ENCODE data around the gene VPS13D.
"Not testable (repeated sequence)": the region's sequence is repeated elsewhere in the genome, so short reads cannot be mapped to it uniquely, and the experiment has no call there.

Gene VPS13D

GRCh38 chr1:12201352-12202189, 28.3 kb upstream of the VPS13D start:
- peak; percentile 21 for DNase-seq (ENCODE audit: low read depth)

- no peak for DNase-seq (ENCODE audit: low read depth)
Observed at GRCh38 chr1:12202190-12202497, 27.7 kb upstream of the VPS13D start.

DNA sequence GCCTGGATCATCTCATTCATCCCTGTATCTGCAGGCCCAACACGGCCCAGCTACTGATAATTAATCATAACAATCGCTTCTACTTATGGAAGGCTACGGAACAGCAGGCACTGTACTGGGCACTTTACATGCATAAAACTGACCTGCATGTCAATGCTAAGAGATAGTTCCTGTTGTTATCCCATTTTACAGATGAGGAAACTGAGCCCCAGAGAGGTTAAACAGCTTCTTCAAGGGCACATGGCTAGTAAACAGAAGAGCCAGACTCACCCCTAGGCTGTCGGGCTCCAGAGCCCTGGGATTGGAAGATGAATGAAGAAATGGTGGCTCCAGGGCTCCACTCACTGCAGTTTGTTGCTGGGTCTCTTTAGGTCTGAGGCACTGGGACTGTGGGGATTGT, 27.3 kb upstream of the VPS13D start:
- no peak for DNase-seq (ENCODE audit: low read depth)

DNA sequence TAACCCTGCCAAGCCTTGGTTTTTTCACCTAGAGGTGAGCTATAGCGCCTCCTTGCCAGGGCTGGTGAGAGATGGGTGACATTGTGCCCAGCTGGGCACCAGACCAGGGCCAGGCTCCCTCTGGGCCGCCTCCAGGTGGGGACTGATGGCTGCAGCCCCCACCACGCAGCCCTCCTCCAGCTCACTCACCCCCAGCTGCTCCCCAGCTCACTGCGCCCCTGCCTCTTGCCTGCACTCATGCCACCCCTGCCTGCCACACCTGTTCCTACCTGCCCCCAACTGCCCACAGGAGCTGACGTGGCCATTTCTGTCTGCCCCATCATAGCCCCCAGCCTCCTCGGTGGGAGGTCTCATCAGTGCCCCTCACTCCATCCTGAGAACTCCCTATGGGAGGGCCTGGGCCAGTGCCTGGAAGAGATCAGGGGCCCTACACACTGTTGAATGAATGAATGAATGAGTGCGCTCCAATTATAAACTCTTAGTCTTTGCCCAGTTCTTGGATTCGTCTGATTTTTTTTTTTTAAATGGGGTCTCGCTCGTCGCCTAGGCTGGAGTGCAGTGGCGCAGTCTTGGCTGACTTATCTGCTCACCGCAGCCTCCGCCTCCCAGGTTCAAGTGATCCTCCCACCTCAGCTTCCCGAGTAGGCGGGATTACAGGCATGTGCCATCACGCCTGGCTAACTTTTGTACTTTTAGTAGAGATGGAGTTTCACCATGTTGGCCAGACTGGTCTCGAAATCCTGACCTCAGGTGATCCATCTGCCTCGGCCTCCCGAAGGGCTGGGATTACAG, 26.4 kb upstream of the VPS13D start:
- no peak for DNase-seq (ENCODE audit: low read depth)

GRCh38 chr1:12204140-12204539, 25.7 kb upstream of the VPS13D start:
- DNase-seq (ENCODE audit: low read depth) = peak; percentile 47

- no peak for DNase-seq (ENCODE audit: low read depth)
Observed at GRCh38 chr1:12204754-12205658, 24.8 kb upstream of the VPS13D start.

DNA sequence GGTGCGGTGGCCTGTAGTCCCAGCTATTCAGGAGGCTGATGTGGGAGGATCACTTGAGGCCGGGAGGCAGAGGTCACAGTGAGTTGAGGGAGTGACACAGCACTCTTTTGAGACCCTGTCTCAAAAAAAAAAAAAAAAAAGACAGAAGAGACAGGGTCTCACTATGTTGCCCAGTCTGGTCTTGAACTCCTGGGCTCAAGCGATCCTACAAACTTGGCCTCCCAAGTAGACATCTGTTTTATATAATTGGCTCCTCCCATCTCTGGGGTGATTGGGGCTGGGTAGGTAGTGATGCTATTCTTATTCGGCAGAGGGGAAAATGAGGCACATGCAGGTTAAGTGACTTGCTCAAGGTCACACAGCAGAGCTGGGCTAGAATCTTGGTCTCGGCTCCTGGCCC, 23.6 kb upstream of the VPS13D start:
- DNase-seq (ENCODE audit: low read depth) = no peak

- DNase-seq (ENCODE audit: low read depth) = no peak
Observed at GRCh38 chr1:12206792-12207424, 22.9 kb upstream of the VPS13D start.

DNA sequence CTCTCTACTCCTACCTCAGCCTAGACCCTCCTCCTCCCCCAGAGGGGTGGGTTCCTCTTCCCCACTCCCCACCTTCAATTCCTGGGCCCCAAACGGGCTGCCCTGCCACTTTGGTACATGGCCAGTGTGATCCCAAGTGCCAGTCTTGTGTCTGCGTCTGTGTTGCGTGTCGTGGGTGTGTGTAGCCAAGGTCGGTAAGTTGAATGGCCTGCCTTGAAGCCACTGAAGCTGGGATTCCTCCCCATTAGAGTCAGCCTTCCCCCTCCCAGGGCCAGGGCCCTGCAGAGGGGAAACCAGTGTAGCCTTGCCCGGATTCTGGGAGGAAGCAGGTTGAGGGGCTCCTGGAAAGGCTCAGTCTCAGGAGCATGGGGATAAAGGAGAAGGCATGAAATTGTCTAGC, 21.6 kb upstream of the VPS13D start:
- DNase-seq (ENCODE audit: low read depth) = no peak

DNA sequence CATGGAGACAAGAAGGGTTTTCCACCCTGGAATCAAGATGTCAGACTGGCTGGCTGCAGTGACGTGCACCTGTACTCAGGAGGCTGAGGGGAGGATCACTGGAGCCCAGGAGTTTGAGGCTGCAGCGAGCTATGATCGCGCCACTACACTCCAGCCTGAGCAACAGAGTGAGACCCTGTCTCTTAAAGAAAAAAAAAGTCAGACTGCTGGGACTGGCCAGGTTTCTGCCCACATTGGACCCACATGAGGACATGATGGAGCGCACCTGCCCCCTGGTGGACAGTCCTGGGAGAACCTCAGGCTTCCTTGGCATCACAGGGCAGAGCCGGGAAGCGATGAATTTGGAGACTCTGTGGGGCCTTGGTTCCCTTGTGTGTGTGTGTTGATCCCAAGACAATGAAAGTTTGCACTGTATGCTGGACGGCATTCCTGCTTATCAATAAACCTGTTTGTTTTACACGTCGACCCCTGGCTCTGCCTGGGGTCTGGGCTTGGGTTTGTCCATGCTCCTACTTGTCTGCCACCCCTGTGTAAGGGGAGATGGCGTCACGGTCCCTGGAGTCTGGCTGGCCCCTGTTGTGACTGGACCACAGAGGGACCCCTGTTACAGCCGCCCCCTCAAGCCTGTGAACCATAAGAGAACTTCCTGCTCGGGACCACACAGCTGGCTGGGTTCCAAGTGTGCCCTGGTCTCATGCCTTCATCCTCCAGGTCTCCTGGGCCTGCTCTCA, 20.9 kb upstream of the VPS13D start:
- DNase-seq (ENCODE audit: low read depth) = peak; percentile 82

DNA sequence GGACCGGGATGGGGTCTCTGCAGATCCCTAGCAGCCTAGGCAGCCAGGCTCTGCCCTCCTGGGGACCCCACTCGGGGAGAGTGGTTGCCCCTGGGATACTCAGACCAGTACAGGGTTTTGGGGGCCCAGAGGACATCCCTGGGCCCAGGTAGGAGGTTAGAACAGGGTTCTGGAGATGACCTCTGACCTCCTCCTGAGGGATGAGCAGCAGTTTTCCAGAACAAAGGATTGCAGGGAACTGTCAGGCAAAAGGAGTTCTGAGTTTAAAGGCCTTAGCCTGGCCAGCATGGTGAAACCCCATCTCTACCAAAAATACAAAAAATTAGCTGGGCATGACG, 20.4 kb upstream of the VPS13D start:
- DNase-seq (ENCODE audit: low read depth) = no peak

DNA sequence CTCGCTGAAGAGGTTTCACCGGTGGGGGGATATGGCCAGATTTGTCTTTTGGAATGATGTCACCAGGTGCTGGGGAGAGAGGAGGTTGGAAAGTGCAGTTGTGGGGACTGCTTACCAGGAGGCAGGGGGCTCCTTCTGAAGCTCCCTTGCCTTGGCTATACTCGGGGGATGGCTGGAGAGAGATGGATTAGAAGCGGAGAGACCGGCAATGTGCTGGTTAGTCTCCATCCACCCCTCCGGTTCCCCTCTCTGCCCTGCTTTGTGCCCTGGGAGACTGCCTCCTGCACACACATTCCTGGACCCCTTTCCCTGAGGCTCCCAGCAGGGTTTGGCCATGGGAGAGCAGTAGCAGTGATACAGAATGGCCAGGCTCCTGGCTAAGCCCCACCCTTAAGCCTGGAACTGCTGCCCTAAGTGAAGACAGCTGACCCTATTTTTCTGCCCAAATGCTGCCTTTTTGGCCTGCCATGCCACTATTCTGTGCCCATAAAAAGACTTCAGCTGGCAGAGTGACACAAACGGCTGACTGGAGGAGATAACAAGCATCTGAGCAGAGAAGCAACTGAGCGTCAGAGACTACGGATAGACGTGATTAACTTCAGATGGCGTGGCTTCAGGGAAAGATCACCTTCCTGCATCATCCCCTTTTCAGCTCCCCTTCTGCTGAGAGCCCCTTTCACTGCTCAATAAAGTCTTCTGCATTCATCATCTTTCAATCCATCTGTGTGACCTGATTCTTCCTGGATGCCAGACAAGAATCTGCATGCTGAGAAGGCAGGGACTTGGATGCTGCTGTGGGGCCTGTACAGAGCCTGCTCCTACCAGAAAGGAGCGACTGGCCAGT, 14.5 kb upstream of the VPS13D start:
- no peak for DNase-seq (ENCODE audit: low read depth)

GRCh38 chr1:12219800-12220199, 10.0 kb upstream of the VPS13D start:
- no peak for DNase-seq (ENCODE audit: low read depth)

DNA sequence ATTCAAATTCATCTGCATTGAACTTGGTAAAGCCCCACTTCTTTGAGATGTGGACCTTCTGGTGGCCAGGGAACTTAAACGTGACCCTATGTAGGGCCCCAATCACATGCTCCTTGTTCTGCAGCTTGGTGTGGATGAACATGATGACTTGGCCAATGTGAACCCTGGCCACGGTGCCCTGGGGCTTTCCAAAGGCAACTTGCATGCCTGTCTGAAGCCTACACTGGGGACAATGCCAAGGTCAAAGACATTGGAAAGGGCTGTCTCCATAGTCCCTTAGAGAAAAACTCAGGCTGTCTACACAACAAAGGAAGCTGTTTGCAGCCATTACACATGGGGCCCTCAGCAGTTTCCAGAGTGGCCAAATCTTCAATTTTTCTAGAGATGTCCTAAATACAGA, 8.9 kb upstream of the VPS13D start:
- DNase-seq (ENCODE audit: low read depth) = no peak

GRCh38 chr1:12222700-12223099, 7.1 kb upstream of the VPS13D start:
- not testable (repeated sequence) for DNase-seq (ENCODE audit: low read depth)

DNA sequence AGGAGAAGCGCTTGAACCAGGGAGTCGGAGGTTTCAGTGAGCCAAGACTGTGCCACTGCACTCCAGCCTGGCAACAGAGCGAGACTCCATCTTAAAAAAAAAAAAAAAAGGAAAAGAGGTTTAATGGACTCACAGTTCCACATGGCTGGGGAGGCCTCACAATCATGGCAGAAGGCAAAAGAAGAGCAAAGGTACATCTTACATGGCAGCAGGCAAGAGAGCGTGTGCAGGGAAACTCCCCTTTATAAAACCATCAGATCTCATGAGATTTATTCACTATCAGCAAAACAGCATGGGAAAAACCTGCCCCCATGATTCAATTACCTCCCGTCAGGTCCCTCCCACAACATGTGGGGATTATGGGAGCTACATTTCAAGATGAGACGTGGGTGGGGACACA, 5.7 kb upstream of the VPS13D start:
- not testable (repeated sequence) for DNase-seq (ENCODE audit: low read depth)

- DNase-seq (ENCODE audit: low read depth) = no peak
Observed at GRCh38 chr1:12228979-12229378, 851 bp upstream of the VPS13D start.

DNA sequence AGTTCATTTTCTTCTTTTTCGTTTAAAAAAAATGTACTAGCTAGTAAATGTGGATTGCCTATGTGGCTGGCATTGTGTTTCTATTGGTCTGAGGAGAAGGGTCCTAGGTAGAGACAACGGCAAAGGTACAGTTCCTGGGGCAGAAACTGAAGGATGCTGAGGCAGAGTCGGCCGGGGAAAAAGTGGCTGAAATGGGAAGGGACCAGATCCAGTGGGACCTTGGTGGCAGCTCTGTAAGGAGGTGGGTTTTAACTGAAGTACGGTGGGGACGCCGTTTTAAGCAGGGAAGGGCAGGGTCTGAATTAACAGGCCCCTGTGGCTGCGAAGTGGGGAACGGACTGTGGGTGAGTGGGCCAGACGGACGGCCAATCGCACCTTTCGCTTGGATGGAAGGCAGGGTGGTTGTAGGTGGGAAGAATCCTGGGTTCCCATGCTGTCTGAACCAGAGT, 420 bp upstream of the VPS13D start:
- DNase-seq (ENCODE audit: low read depth) = no peak

GRCh38 chr1:12230549-12231275, 882 bp downstream of the VPS13D start:
- no peak for DNase-seq (ENCODE audit: low read depth)

DNA sequence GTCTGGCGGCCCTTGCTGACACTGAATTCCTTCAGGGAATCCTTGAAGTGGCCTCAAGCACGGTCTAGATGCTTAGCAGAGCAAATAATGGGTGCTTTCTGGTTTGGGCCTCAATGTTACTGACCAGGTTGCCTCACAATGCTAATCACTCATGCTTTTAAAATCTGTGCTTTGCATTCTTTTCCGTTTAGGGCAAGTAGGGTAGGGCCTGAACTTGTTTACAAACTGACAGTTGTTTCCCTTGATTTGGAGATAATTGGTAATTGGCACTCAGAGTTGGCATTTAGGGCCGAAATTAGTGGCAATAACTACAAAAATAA, 1.4 kb downstream of the VPS13D start:
- DNase-seq (ENCODE audit: low read depth) = no peak

Measured in activated T-cell treated with anti-CD3 and anti-CD28 coated beads for 48 hours (primary cell).